T-helper 2 cell treated with Interferon-gamma antibody and Interleukin-4, amounts not matched to agents 100 ng/mL and 5 ng/mL, for 36 hours (primary cell): Measurements from ENCODE around the gene HMG20B. TPM values are rescaled to one million over a fixed set of nuclear protein-coding genes. Genes with fewer than 3 reads are reported as not detected.

Source experiments
- intact Hi-C: fragments of 100-400 bp; cut with micrococcal nuclease; formaldehyde crosslinking; loops from one replicate; pipeline ENCODE4 v1.15.1; 2023
- total RNA-seq: library from RNA; stranded (reverse); gene quantifications from 2 replicates; pipeline ENCODE4 v1.2.3, GENCODE V29; 2022

Gene HMG20B
- total RNA-seq, 1 donor from 2014 or later: 41.0 TPM

- intact Hi-C loops: no loop called here
Observed at GRCh38 chr19:3537101-3537437, 35.7 kb upstream of the HMG20B start.

GRCh38 chr19:3537438-3538240, 35.1 kb upstream of the HMG20B start:
- intact Hi-C loops: no loop called here

- intact Hi-C loops: no loop called here
Observed at GRCh38 chr19:3538258-3538929, 34.4 kb upstream of the HMG20B start.

- intact Hi-C loops: no loop called here
Observed at GRCh38 chr19:3538965-3539755, 33.6 kb upstream of the HMG20B start, which contains the start of gene TEKTIP1. Gene TEKTIP1 (plus strand): TSS chr19:3539174. CDS start chr19:3539178, 4 bp downstream.

GRCh38 chr19:3539756-3540118, 33.0 kb upstream of the HMG20B start:
- intact Hi-C loops: no loop called here

- intact Hi-C loops: no loop called here
Observed at GRCh38 chr19:3543150-3544057, 29.3 kb upstream of the HMG20B start.

GRCh38 chr19:3544058-3544376, 28.7 kb upstream of the HMG20B start:
- intact Hi-C loops: no loop called here

- intact Hi-C loops: loop anchor here (1.0 kb wide), 1 partner anchor 60 kb away; no protein-coding TSS in a partner anchor
Observed at GRCh38 chr19:3544742-3545668, 27.7 kb upstream of the HMG20B start.

GRCh38 chr19:3545669-3546034, 27.1 kb upstream of the HMG20B start:
- intact Hi-C loops: loop anchor here (1.0 kb wide), 1 partner anchor 60 kb away; no protein-coding TSS in a partner anchor

GRCh38 chr19:3546119-3546518, 26.6 kb upstream of the HMG20B start:
- intact Hi-C loops: no loop called here

GRCh38 chr19:3547301-3547731, 25.4 kb upstream of the HMG20B start:
- intact Hi-C loops: no loop called here

- intact Hi-C loops: no loop called here
Observed at GRCh38 chr19:3547767-3548282, 24.9 kb upstream of the HMG20B start.

- intact Hi-C loops: no loop called here
Observed at GRCh38 chr19:3548606-3549005, 24.1 kb upstream of the HMG20B start.

GRCh38 chr19:3549816-3550215, 22.9 kb upstream of the HMG20B start:
- intact Hi-C loops: no loop called here

- intact Hi-C loops: no loop called here
Observed at GRCh38 chr19:3550947-3551791, 21.6 kb upstream of the HMG20B start.

- intact Hi-C loops: no loop called here
Observed at GRCh38 chr19:3551792-3552095, 21.0 kb upstream of the HMG20B start.

- intact Hi-C loops: loop anchor here (5.0 kb wide), 1 partner anchor 47 kb away; the partner anchor contains the start of gene FZR1
Observed at GRCh38 chr19:3554254-3555083, 18.3 kb upstream of the HMG20B start.
